Erythroblast (primary cell): ENCODE data around the gene PRSS23.

Experiments
- GATA1 ChIP-seq: IDR thresholded peaks from 2 replicates; pipeline ENCODE4 v1.6.1; 2011; ENCODE audit warnings: low read depth, mild to moderate bottlenecking, control low read depth, low read length, moderate library complexity
- POLR2A ChIP-seq: IDR thresholded peaks from 2 replicates; pipeline ENCODE4 v1.6.1; 2011; ENCODE audit warnings: mild to moderate bottlenecking, low read length

DNA sequence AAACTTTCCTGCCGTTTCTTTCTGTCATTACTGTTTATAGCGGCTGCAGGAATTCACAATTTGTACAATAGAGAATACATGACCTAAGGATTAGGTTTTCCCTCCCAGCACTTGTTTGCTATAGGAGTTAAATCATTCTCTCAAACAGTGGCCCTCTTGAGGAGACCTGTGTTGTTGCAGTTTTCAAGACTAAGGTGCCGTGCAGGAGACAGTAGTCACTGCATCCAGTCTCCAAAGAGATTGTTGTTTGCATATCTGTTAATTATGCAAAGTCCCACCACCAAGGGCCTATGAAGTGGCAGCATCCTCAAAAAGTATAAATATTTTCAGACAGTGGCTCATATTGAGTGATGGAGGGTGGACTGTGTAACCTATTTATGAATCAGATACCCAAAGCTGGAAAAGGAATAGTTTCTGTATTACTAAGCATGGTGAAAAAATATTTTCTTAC, 2.3 kb downstream of the PRSS23 start:
- TF ChIP-seq POLR2A (no peak), GATA1 (no peak)
